Activated T-cell treated with anti-CD3 and anti-CD28 coated beads, Interleukin-2, amount 50 U/mL, for 24 hours (primary cell): Measurements from ENCODE around the gene STOML1.
A peak's percentile ranks its signal among the peaks of the same experiment; 100 is the strongest.

Source experiments
- DNase-seq: peaks from one replicate; pipeline ENCODE4 v3.0.0-alpha.2; 2020
- H3K27ac Mint-ChIP-seq: 2 replicates; pipeline ENCODE4 v1.8.0; 2020; ENCODE audit warnings: mild to moderate bottlenecking, mixed read lengths
- H3K27me3 Mint-ChIP-seq: 2 replicates; pipeline ENCODE4 v1.8.0; 2020; ENCODE audit warnings: mixed read lengths
- H3K36me3 Mint-ChIP-seq: 2 replicates; pipeline ENCODE4 v1.8.0; 2020; ENCODE audit warnings: low read depth, mixed read lengths
- H3K4me1 Mint-ChIP-seq: 2 replicates; pipeline ENCODE4 v1.8.0; 2020; ENCODE audit warnings: low read depth, mixed read lengths
- H3K4me3 Mint-ChIP-seq: 2 replicates; pipeline ENCODE4 v1.8.0; 2020; ENCODE audit warnings: mild to moderate bottlenecking, moderate library complexity, mixed read lengths
- H3K9me3 Mint-ChIP-seq: 2 replicates; pipeline ENCODE4 v1.8.0; 2020; ENCODE audit warnings: mixed read lengths

STOML1 gene

GRCh38 chr15:73996939-73997338 is 4.8 kb upstream of the STOML1 start:
- H3K4me3 Mint-ChIP-seq, result peak overlapping the region; percentile 91
- no peak for DNase-seq
- peak overlapping the region; percentile 95 for H3K27ac Mint-ChIP-seq
- H3K9me3 Mint-ChIP-seq, result no peaks in the 10 kb centered on the region
- peaks cover 62% of the 10 kb centered on the region for H3K36me3 Mint-ChIP-seq
- no peaks in the 10 kb centered on the region for H3K27me3 Mint-ChIP-seq
- peaks cover 70% of the 10 kb centered on the region for H3K4me1 Mint-ChIP-seq

GRCh38 chr15:73996267-73996666 is 4.2 kb upstream of the STOML1 start:
- H3K9me3 Mint-ChIP-seq, result no peaks in the 10 kb centered on the region
- H3K4me3 Mint-ChIP-seq, result peak overlapping the region; percentile 91
- no peak for DNase-seq
- peaks cover 56% of the 10 kb centered on the region for H3K36me3 Mint-ChIP-seq
- H3K27ac Mint-ChIP-seq, result peak overlapping the region; percentile 95
- peaks cover 72% of the 10 kb centered on the region for H3K4me1 Mint-ChIP-seq
- H3K27me3 Mint-ChIP-seq, result no peaks in the 10 kb centered on the region

- Mint-ChIP-seq H3K4me1 (peaks cover 71% of the 10 kb centered on the region), H3K9me3 (no peaks in the 10 kb centered on the region), H3K27ac (peak overlapping the region; percentile 95), H3K27me3 (no peaks in the 10 kb centered on the region), H3K4me3 (peak overlapping the region; percentile 91), H3K36me3 (peaks cover 48% of the 10 kb centered on the region)
- DNase-seq, result no peak
These were observed 3.0 kb upstream of the STOML1 start for GRCh38 chr15:73994912-73995622.

- peaks cover 70% of the 10 kb centered on the region for H3K4me1 Mint-ChIP-seq
- H3K9me3 Mint-ChIP-seq, result no peaks in the 10 kb centered on the region
- H3K4me3 Mint-ChIP-seq, result peak within 1 kb of the TSS; percentile 91
- DNase-seq, result peak; percentile 91
- H3K27ac Mint-ChIP-seq, result peak within 1 kb of the TSS; percentile 95
- H3K27me3 Mint-ChIP-seq, result no peaks in the 10 kb centered on the region
- peaks cover 45% of the 10 kb centered on the region for H3K36me3 Mint-ChIP-seq
These were observed 2.4 kb upstream of the STOML1 start, which contains the start of gene PML for GRCh38 chr15:73994413-73994883. TSS of gene PML (plus strand) at chr15:73994716. CDS start at chr15:73994813, 97 bp downstream.

- peak overlapping the region; percentile 91 for H3K4me3 Mint-ChIP-seq
- DNase-seq, result no peak
- H3K36me3 Mint-ChIP-seq, result peaks cover 40% of the 10 kb centered on the region
- no peaks in the 10 kb centered on the region for H3K27me3 Mint-ChIP-seq
- peak overlapping the region; percentile 95 for H3K27ac Mint-ChIP-seq
- H3K4me1 Mint-ChIP-seq, result peaks cover 61% of the 10 kb centered on the region
- no peaks in the 10 kb centered on the region for H3K9me3 Mint-ChIP-seq
These were observed 1.3 kb upstream of the STOML1 start for GRCh38 chr15:73993211-73993994.

- H3K4me3 Mint-ChIP-seq, result peak overlapping the region; percentile 91
- H3K9me3 Mint-ChIP-seq, result no peaks in the 10 kb centered on the region
- peaks cover 40% of the 10 kb centered on the region for H3K36me3 Mint-ChIP-seq
- peaks cover 52% of the 10 kb centered on the region for H3K4me1 Mint-ChIP-seq
- H3K27me3 Mint-ChIP-seq, result no peaks in the 10 kb centered on the region
- peak overlapping the region; percentile 95 for H3K27ac Mint-ChIP-seq
- DNase-seq, result no peak
These were observed 451 bp upstream of the STOML1 start for GRCh38 chr15:73992594-73992898.

- no peaks in the 10 kb centered on the region for H3K9me3 Mint-ChIP-seq
- H3K27me3 Mint-ChIP-seq, result no peaks in the 10 kb centered on the region
- DNase-seq, result no peak
- H3K4me1 Mint-ChIP-seq, result peaks cover 39% of the 10 kb centered on the region
- H3K36me3 Mint-ChIP-seq, result peaks cover 43% of the 10 kb centered on the region
- peak overlapping the region; percentile 91 for H3K4me3 Mint-ChIP-seq
- peak overlapping the region; percentile 61 for H3K27ac Mint-ChIP-seq
These were observed 835 bp downstream of the STOML1 start for GRCh38 chr15:73991260-73991659.

- no peak overlapping the region for H3K27ac Mint-ChIP-seq
- H3K9me3 Mint-ChIP-seq, result no peaks in the 10 kb centered on the region
- peaks cover 36% of the 10 kb centered on the region for H3K4me1 Mint-ChIP-seq
- peak overlapping the region; percentile 91 for H3K4me3 Mint-ChIP-seq
- H3K27me3 Mint-ChIP-seq, result no peaks in the 10 kb centered on the region
- peaks cover 48% of the 10 kb centered on the region for H3K36me3 Mint-ChIP-seq
- no peak for DNase-seq
These were observed 1.7 kb downstream of the STOML1 start for GRCh38 chr15:73990250-73991005.

- Mint-ChIP-seq H3K9me3 (no peaks in the 10 kb centered on the region), H3K36me3 (peaks cover 47% of the 10 kb centered on the region), H3K4me3 (no peak overlapping the region), H3K27ac (no peak overlapping the region), H3K4me1 (peaks cover 41% of the 10 kb centered on the region), H3K27me3 (no peaks in the 10 kb centered on the region)
- DNase-seq, result no peak
These were observed 2.9 kb downstream of the STOML1 start for GRCh38 chr15:73989001-73989798.

- H3K4me3 Mint-ChIP-seq, result no peak overlapping the region
- peaks cover 53% of the 10 kb centered on the region for H3K36me3 Mint-ChIP-seq
- H3K27ac Mint-ChIP-seq, result no peak overlapping the region
- DNase-seq, result no peak
- H3K4me1 Mint-ChIP-seq, result peaks cover 38% of the 10 kb centered on the region
- H3K9me3 Mint-ChIP-seq, result no peaks in the 10 kb centered on the region
- H3K27me3 Mint-ChIP-seq, result no peaks in the 10 kb centered on the region
These were observed 3.6 kb downstream of the STOML1 start for GRCh38 chr15:73988445-73988969.

- Mint-ChIP-seq H3K9me3 (no peaks in the 10 kb centered on the region), H3K27me3 (no peaks in the 10 kb centered on the region), H3K4me1 (peaks cover 38% of the 10 kb centered on the region), H3K27ac (no peak overlapping the region), H3K36me3 (peaks cover 54% of the 10 kb centered on the region), H3K4me3 (no peak overlapping the region)
- DNase-seq, result no peak
These were observed 4.2 kb downstream of the STOML1 start for GRCh38 chr15:73987681-73988444.

- no peak overlapping the region for H3K4me3 Mint-ChIP-seq
- H3K27me3 Mint-ChIP-seq, result no peaks in the 10 kb centered on the region
- peaks cover 38% of the 10 kb centered on the region for H3K4me1 Mint-ChIP-seq
- H3K36me3 Mint-ChIP-seq, result peaks cover 54% of the 10 kb centered on the region
- H3K9me3 Mint-ChIP-seq, result no peaks in the 10 kb centered on the region
- H3K27ac Mint-ChIP-seq, result no peak overlapping the region
- DNase-seq, result no peak
These were observed 4.8 kb downstream of the STOML1 start for GRCh38 chr15:73987250-73987649.

- H3K4me3 Mint-ChIP-seq, result no peak overlapping the region
- no peaks in the 10 kb centered on the region for H3K27me3 Mint-ChIP-seq
- peaks cover 54% of the 10 kb centered on the region for H3K36me3 Mint-ChIP-seq
- H3K9me3 Mint-ChIP-seq, result no peaks in the 10 kb centered on the region
- no peak overlapping the region for H3K27ac Mint-ChIP-seq
- H3K4me1 Mint-ChIP-seq, result peaks cover 43% of the 10 kb centered on the region
- DNase-seq, result no peak
These were observed 5.4 kb downstream of the STOML1 start for GRCh38 chr15:73986776-73987056.
